Gastrocnemius medialis (tissue), 4 donors: Measurements from ENCODE around the gene RPS29.

ENCODE experiments used
- CTCF ChIP-seq, 5 experiments: fragments of 450-650 bp in 3 of 5; fragments of 200-600 bp in 2 of 5; sonication (generic) in 2 of 5; IDR thresholded peaks in 4 of 5; conservative IDR thresholded peaks in 1 of 5; 1 replicate in 4 of 5; 2 replicates in 1 of 5; pipeline ENCODE4 v1.5.1; 2016 to 2019; ENCODE audit warnings: antibody characterized with exemption in 5 of 5, mild to moderate bottlenecking in 3 of 5, moderate library complexity in 3 of 5
- POLR2A ChIP-seq, 2 donors: fragments of 450-650 bp; IDR thresholded peaks; one replicate each; pipeline ENCODE4 v1.6.1; 2017; ENCODE audit warnings: antibody characterized with exemption in 2 of 2, mild to moderate bottlenecking in 2 of 2, moderate library complexity in 2 of 2

- TF ChIP-seq POLR2A (IDR thresholded peaks at IDR 0.05) (no peak), CTCF (IDR thresholded peaks at IDR 0.05 in 4 of 5, conservative IDR thresholded peaks at IDR 0.05 in 1 of 5) (no peak)
Measured at GRCh38 chr14:49582113-49582977, 3.8 kb downstream of the RPS29 start.
